A549 (cell line): ENCODE results near the gene PIM3.

Experiments used
- CBX2 ChIP-seq: fragments of 200-600 bp; sonication (generic); IDR thresholded peaks from 2 replicates; pipeline ENCODE4 v1.6.1; 2016; ENCODE audit warnings: low read depth, mild to moderate bottlenecking, borderline replicate concordance
- CHD2 ChIP-seq: fragments of 150-350 bp; IDR thresholded peaks from 2 replicates; pipeline ENCODE4 v1.6.1; 2014; ENCODE audit warnings: low read length; ENCODE audit not compliant: partially characterized antibody
- KDM1A ChIP-seq: fragments of 200-600 bp; sonication (generic); IDR thresholded peaks from 2 replicates; pipeline ENCODE4 v1.6.1; 2016; ENCODE audit warnings: low read depth, mild to moderate bottlenecking
- MYC ChIP-seq: IDR thresholded peaks from 2 replicates; pipeline ENCODE4 v1.6.1; 2012; ENCODE audit warnings: mild to moderate bottlenecking, inconsistent platforms, low read length, improper control_type of control experiment, borderline replicate concordance
- PHF8 ChIP-seq: fragments of 200-600 bp; sonication (generic); IDR thresholded peaks from 2 replicates; pipeline ENCODE4 v1.6.1; 2016; ENCODE audit warnings: low read depth, mild to moderate bottlenecking, antibody characterized with exemption, moderate library complexity, borderline replicate concordance
- POLR2A ChIP-seq: IDR thresholded peaks from 2 replicates; pipeline ENCODE4 v1.6.1; 2012; ENCODE audit warnings: mild to moderate bottlenecking, low read length
- TF ChIP-seq, protein P1 (sequence below): fragments of 150-350 bp; IDR thresholded peaks from 2 replicates; pipeline ENCODE4 v1.6.1; 2014; ENCODE audit warnings: low read depth, mild to moderate bottlenecking, low read length
- TF ChIP-seq, protein P2 (sequence below): fragments of >200 bp; sonication (Bioruptor Twin); formaldehyde crosslinking; IDR thresholded peaks from 3 replicates; pipeline ENCODE4 v1.5.1; 2016
- TF ChIP-seq, protein P3 (sequence below): fragments of 200-600 bp; sonication (generic); IDR thresholded peaks from 2 replicates; pipeline ENCODE4 v1.6.1; 2016; ENCODE audit warnings: antibody characterized with exemption, mild to moderate bottlenecking, moderate library complexity

DNA sequence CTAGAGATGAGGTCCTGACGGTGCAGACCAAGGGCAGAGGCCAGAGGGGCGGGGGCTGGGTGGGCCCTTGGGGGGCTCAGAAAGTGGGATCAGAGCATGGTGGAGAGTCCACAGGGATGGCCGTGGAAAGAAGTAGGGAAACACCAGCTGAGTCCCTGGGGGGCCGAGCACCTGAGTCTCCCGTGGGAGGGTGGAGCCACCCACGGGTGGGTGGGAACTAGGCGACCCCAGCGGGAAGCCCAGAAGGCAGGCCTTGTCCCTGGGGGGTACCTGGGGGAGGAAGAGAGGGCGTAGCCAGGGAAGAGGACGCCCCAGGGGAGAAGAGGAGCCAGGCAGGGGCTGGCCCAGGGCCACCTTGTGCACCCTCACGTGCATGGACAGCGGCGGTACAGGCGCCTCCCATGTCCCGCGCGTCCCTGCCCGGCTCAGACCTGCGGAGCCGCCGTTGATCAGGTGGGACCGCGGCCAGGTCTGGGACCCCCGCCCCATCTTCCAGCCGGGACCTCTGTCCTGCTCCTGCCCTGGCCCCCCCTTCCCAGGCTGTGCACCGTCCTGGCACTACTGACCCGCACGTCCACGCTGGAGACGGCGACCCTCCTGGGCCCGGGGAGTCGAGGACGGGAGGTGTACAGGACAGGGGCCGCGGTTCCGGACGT is 31.9 kb upstream of the PIM3 start:
- TF ChIP-seq MYC (no peak), CHD2 (no peak), CBX2 (no peak), PHF8 (no peak), KDM1A (no peak), POLR2A (no peak)
- TF ChIP-seq, protein P1, sequence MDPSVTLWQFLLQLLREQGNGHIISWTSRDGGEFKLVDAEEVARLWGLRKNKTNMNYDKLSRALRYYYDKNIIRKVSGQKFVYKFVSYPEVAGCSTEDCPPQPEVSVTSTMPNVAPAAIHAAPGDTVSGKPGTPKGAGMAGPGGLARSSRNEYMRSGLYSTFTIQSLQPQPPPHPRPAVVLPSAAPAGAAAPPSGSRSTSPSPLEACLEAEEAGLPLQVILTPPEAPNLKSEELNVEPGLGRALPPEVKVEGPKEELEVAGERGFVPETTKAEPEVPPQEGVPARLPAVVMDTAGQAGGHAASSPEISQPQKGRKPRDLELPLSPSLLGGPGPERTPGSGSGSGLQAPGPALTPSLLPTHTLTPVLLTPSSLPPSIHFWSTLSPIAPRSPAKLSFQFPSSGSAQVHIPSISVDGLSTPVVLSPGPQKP, result no peak
- TF ChIP-seq, protein P2, sequence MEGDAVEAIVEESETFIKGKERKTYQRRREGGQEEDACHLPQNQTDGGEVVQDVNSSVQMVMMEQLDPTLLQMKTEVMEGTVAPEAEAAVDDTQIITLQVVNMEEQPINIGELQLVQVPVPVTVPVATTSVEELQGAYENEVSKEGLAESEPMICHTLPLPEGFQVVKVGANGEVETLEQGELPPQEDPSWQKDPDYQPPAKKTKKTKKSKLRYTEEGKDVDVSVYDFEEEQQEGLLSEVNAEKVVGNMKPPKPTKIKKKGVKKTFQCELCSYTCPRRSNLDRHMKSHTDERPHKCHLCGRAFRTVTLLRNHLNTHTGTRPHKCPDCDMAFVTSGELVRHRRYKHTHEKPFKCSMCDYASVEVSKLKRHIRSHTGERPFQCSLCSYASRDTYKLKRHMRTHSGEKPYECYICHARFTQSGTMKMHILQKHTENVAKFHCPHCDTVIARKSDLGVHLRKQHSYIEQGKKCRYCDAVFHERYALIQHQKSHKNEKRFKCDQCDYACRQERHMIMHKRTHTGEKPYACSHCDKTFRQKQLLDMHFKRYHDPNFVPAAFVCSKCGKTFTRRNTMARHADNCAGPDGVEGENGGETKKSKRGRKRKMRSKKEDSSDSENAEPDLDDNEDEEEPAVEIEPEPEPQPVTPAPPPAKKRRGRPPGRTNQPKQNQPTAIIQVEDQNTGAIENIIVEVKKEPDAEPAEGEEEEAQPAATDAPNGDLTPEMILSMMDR, result no peak
- TF ChIP-seq, protein P3, sequence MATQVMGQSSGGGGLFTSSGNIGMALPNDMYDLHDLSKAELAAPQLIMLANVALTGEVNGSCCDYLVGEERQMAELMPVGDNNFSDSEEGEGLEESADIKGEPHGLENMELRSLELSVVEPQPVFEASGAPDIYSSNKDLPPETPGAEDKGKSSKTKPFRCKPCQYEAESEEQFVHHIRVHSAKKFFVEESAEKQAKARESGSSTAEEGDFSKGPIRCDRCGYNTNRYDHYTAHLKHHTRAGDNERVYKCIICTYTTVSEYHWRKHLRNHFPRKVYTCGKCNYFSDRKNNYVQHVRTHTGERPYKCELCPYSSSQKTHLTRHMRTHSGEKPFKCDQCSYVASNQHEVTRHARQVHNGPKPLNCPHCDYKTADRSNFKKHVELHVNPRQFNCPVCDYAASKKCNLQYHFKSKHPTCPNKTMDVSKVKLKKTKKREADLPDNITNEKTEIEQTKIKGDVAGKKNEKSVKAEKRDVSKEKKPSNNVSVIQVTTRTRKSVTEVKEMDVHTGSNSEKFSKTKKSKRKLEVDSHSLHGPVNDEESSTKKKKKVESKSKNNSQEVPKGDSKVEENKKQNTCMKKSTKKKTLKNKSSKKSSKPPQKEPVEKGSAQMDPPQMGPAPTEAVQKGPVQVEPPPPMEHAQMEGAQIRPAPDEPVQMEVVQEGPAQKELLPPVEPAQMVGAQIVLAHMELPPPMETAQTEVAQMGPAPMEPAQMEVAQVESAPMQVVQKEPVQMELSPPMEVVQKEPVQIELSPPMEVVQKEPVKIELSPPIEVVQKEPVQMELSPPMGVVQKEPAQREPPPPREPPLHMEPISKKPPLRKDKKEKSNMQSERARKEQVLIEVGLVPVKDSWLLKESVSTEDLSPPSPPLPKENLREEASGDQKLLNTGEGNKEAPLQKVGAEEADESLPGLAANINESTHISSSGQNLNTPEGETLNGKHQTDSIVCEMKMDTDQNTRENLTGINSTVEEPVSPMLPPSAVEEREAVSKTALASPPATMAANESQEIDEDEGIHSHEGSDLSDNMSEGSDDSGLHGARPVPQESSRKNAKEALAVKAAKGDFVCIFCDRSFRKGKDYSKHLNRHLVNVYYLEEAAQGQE, result no peak
